ENCODE data around the gene GPC6.
"Not testable (repeated sequence)": the region's sequence is repeated elsewhere in the genome, so short reads cannot be mapped to it uniquely, and the experiment has no call there.

DNA sequence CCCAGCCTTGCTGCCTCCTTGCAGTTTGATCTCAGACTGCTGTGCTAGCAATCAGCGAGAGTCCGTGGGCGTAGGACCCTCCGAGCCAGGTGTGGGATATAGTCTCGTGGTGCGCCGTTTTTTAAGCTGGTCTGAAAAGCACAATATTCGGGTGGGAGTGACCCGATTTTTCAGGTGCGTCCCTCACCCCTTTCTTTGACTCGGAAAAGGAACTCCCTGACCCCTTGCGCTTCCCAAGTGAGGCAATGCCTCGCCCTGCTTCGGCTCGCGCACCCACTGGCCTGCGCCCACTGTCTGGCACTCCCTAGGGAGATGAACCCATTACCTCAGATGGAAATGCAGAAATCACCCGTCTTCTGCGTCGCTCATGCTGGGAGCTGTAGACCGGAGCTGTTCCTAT, 269.5 kb downstream of the GPC6 start:
- TF ChIP-seq, protein P1, sequence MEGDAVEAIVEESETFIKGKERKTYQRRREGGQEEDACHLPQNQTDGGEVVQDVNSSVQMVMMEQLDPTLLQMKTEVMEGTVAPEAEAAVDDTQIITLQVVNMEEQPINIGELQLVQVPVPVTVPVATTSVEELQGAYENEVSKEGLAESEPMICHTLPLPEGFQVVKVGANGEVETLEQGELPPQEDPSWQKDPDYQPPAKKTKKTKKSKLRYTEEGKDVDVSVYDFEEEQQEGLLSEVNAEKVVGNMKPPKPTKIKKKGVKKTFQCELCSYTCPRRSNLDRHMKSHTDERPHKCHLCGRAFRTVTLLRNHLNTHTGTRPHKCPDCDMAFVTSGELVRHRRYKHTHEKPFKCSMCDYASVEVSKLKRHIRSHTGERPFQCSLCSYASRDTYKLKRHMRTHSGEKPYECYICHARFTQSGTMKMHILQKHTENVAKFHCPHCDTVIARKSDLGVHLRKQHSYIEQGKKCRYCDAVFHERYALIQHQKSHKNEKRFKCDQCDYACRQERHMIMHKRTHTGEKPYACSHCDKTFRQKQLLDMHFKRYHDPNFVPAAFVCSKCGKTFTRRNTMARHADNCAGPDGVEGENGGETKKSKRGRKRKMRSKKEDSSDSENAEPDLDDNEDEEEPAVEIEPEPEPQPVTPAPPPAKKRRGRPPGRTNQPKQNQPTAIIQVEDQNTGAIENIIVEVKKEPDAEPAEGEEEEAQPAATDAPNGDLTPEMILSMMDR (IDR thresholded peaks at IDR 0.05): not testable (repeated sequence)
- TF ChIP-seq POLR2AphosphoS5 (IDR thresholded peaks at IDR 0.05): not testable (repeated sequence)
